WI38 (cell line): ENCODE data around the gene S100A13.

Experiments
- H3K4me3 ChIP-seq: 2 replicates; pipeline ENCODE4 v1.5.1; 2011; ENCODE audit warnings: low read depth, mild to moderate bottlenecking, control low read depth, low read length
- TF ChIP-seq, protein P1 (sequence below): IDR thresholded peaks from 2 replicates; pipeline ENCODE4 v1.5.1; 2012; ENCODE audit warnings: low read depth, mild to moderate bottlenecking, control low read depth, low read length

The S100A13 gene

DNA sequence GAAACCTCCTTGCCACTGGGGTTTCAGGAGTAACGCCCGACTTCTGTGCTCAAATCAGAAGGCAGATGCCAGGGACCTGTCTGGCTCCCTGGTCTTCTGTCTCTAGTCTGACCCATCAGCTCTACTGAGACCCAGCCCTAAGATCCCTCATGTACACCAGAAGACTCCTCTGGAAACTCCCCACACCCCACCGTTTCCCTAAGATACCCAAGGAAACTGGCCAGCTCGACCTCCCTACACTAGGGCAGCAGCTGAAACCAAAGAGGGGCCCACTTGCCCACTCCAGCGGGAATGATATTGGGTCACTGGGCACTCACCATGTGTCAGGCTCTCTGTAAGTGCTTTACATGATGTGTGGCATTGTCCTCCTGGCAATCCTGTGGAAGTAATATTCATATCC lies 13.9 kb downstream of the S100A13 start:
- H3K4me3 ChIP-seq, result peak overlapping the region; percentile 94
- TF ChIP-seq, protein P1, sequence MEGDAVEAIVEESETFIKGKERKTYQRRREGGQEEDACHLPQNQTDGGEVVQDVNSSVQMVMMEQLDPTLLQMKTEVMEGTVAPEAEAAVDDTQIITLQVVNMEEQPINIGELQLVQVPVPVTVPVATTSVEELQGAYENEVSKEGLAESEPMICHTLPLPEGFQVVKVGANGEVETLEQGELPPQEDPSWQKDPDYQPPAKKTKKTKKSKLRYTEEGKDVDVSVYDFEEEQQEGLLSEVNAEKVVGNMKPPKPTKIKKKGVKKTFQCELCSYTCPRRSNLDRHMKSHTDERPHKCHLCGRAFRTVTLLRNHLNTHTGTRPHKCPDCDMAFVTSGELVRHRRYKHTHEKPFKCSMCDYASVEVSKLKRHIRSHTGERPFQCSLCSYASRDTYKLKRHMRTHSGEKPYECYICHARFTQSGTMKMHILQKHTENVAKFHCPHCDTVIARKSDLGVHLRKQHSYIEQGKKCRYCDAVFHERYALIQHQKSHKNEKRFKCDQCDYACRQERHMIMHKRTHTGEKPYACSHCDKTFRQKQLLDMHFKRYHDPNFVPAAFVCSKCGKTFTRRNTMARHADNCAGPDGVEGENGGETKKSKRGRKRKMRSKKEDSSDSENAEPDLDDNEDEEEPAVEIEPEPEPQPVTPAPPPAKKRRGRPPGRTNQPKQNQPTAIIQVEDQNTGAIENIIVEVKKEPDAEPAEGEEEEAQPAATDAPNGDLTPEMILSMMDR, result no peak

DNA sequence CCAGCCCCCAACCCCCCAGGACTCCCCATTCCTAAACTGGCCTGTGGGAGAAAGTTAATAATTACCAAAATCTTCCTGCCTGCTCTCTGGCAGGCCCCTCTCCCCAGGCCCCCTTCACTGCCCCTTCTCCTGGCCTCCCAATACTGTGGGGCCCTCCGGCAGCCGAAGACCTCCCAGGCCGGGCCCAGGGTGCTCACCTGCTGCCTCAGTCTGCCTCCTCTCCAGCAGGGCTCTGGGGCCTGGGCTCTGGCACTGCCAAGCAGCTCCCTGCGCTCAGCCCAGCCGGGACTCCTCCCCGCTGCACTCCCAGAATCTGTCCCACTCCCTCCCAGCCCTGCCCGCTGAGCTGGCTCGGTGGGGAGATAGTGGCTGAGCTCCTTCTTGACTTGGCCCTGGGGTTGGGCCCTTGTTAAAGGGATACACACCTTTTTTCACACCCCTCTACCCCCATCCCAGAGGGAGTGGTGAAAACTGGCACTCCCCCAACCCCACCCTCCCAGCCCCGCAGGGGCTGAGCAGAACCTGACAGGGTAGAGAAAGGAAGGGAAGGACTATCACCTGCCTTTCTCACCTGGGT lies 14.5 kb downstream of the S100A13 start, which contains the start of gene S100A16:
Gene S100A16 (minus strand): TSS at position 383 of the 577 bp plus-strand sequence. CDS start 4,986 bp downstream, outside the sequence.
- peak within 1 kb of the TSS; percentile 94 for H3K4me3 ChIP-seq
- TF ChIP-seq, protein P1, result no peak

DNA sequence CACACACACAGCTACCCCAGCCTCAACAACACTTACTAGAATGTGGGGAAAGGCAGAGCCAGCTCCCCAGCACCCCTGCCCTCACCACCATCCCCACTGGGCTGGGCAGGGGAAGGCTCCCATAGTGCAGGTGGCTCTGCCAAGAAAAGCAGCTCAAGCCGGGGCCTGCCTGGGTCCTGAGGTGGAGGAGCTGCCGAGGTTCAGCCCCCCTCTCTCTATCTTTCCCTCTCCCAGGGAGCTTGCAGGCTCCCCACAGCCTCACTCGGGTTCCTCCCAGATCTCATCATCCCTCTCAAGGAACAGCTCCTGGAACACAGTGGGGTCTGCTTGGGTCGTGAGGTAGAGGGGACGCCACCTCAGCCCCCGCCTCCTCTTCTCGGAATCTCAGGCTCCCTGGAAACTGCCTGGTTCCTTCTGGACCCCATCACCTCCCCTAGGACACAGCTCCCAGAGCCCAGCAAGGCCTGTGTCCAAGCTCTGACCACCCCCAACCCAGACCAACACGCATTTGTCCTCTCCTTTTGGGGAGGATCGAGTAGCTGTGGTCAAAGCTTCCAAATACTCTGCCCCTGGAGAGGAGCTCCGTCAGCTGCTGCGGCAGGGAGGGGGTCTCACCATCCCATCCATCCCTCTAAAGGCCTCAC lies 15.1 kb downstream of the S100A13 start:
- H3K4me3 ChIP-seq, result peak overlapping the region; percentile 94

DNA sequence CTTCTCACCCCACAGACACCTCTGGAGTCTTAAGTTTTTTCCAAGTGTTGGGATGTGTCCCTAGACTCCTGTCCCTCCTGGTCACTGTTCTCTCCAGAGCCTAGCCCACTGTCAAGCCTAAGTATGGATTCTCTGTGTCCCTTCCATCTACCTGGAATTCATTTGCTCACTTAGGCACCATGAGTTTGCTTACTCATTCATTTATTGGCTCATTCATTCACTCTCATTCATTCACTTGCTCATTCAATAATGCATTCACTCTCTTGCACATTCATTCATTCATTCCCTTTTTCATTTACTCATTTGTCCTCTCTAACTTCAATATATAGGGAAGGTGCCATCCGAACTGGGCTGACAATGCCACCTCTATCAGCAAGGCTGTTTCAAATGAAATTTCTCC lies 15.9 kb downstream of the S100A13 start:
- H3K4me3 ChIP-seq, result peak overlapping the region; percentile 94
- TF ChIP-seq, protein P1, result no peak

More for the DNA sequence above, 15.1 kb downstream of the S100A13 start:
- TF ChIP-seq, protein P1, result no peak

DNA sequence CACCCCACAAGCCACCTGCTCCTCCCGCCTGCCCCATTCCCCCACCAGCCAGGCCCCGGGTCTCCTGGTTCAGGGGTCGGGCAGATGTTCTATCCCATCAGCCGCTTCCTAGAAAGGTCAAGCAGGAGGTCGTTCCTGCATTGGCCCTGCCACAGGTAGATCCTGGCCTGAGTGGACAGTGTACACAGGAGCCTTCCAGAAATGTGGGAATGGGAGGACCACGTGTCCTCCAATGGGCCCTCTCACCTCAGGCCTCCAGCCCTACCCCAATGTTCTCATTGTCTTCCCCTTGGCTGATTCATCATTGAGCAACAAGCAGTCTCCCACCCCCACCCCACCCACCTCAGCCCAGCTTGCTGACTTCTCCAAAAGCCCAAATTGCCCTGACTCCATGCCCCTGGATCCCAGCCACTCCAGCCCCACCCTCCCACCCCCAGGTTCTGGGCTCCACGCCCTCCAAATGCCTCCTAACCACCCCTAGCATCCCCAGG lies 16.4 kb downstream of the S100A13 start:
- H3K4me3 ChIP-seq, result peak overlapping the region; percentile 94
- TF ChIP-seq, protein P1, result no peak

DNA sequence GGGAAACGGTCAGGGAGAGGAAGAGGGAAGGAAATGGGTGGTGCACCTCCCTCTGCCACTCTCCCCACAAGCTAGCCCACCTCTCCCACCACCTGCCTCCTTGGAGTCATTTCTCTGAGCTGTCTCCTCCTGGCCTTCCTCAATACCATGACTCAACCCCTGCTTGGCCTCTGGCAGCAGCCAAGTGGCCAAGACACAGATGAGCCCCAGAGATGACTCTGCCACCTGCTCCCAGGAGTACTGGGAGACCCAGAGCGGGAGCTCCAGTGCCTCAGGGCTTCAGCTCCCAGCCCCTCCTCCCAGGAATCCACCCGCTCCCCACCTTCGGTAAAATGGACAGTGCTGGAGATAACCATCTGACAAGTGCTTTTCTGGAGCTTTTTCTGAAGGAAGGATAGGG lies 17.0 kb downstream of the S100A13 start:
- peak overlapping the region; percentile 2; the same call in 1 of the 2 replicates for H3K4me3 ChIP-seq
- TF ChIP-seq, protein P1, result no peak

DNA sequence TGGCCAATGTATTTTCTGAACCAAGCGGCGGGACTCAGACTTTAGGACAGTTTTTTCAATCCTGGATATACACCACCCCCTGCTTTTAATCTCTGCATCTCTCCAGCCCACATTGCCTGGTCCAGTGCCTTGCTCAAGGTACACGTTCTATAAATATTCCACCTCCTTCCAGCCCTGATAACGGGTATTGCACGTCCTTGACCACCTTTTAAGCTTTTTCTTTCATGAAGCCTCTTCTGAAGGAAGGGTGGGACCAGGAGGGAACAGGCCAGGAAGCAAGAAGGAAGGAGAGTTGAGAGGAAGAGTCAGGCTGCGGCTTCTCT lies 17.8 kb downstream of the S100A13 start:
- no peak overlapping the region for H3K4me3 ChIP-seq
- TF ChIP-seq, protein P1, result no peak
